Stimulated activated CD4-positive, alpha-beta T cell treated with anti-CD3 and anti-CD28 coated beads, Interleukin-1b, Interleukin-23, amount 100 ng/mL, for 48 hours (primary cell): ENCODE data around the gene CTIF.

Experiments used
- DNase-seq: peaks from one replicate; pipeline ENCODE4 v3.0.0-alpha.2; 2020

The CTIF gene

GRCh38 chr18:48605408-48605845, 66.6 kb downstream of the CTIF start:
- DNase-seq, result no peak

- DNase-seq, result no peak
Measured at GRCh38 chr18:48607056-48607984, 68.5 kb downstream of the CTIF start.

DNA sequence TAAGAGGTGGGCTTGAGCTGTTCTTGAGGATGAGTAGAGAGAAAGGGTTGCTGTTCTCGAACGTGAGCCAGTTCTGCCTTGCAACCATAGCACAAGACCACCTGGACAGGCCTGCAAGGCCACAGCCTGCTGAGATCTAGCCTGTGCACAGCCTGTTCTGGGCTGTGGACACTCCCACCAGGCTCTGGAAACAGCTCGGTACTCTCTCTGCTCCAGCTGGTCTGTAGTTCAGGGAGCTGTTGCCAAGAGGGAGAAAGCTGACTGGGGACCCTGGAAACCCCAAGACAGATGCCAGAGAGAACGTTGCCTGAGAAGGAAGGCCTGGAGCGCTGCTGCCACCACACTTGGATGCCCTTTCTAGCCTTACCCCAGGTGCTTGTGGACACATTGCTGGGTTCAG, 69.8 kb downstream of the CTIF start:
- DNase-seq, result no peak

DNA sequence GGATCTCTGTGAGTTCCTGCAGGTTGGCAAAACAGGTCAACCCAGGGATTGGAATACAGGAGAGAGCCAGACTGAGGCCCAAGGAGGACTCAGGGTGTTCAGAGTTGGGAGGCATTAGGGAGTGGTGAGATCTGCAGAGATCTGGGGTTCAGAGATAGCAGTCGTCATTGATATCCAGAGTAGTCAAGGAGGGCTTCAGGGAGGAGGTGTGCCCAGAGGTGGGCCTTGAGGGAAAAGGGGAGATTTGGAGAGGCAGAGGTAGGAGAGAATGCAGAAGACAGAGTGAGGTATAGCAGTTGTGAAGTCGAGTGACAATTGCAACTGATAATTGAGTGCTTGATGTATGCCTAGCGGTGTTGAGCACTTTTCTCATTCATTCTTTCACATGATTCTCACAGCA, 70.3 kb downstream of the CTIF start:
- no peak for DNase-seq

GRCh38 chr18:48609820-48610815, 71.3 kb downstream of the CTIF start:
- DNase-seq, result no peak

DNA sequence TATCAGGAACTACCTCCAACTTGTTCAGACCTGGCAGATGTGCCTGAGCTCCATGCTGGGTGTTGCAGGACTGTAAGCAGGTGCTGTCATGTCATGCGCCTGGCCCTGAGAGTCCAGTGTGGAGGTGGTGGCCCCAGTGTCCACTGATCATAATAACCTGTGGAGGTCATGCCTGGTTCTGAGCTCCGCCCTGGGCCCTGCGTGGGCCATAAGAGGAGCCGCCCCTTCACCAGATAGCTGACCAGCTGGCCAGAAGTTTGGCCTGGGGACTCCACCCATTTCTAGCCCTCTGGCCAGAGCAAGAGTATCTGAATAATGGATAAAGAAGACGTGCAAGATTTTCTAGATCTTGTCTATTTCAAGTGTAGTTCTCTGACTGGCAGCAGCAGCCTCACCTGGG, 72.4 kb downstream of the CTIF start:
- DNase-seq, result no peak

GRCh38 chr18:48611785-48612480, 73.1 kb downstream of the CTIF start:
- no peak for DNase-seq

GRCh38 chr18:48612511-48612910, 73.7 kb downstream of the CTIF start:
- DNase-seq, result no peak

DNA sequence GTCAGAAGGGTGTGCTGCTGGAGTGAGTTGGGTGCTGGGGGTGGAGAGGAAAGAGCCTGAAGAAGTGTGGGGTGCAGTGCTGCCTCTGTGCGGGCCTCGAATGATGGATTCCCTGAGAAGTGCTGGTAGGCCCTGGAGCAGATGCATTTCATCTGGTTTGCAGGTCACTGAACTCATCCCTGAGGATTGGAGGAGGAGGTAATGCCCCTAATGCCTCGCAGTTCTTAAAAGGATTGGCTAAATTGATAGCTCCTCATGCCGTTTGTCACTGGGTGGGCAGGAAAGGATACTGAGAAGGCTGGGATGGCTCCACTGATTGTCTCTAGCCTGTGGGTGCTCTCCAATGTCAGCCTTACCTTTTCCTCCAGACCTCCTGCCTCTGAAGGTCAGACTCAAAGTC, 74.1 kb downstream of the CTIF start:
- no peak for DNase-seq

GRCh38 chr18:48613589-48614404, 75.0 kb downstream of the CTIF start:
- no peak for DNase-seq

- no peak for DNase-seq
Measured at GRCh38 chr18:48615566-48616401, 77.0 kb downstream of the CTIF start.

DNA sequence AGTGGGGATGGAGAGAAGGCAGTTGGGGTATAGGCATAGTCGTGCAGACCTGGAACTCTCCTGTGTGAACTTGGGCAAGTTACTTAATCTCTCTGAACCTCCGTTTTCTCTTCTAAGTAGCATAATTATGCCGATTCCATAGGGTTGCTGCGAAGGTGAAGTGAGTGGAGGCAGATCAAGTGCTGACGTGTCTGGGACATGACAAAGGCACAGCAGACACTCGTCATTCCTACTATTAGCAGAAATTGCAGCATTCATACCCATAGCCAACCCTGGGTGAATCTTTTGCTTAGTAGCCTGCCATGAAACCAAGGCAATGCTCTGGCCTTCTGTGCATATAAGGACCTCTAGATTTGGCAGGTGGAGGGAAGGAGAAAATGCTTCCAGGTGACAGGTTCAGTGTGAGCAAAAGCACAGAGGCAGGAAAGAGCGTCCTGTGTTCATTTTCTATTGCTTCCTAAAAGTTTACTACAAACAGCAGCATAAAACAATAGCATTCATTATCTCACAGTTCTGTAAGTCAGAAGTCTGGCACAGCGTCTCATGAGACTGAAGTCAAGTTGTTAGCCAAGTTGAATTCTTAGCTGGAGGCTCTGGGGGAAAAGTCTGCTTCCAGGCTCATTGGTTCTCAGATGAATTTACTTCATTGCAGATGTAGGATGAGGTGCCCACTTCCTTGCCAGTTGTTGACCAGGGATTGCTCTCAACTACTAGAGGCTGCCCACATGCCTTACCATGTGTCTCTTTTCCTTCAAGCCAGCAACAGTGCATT, 77.8 kb downstream of the CTIF start:
- DNase-seq, result no peak

DNA sequence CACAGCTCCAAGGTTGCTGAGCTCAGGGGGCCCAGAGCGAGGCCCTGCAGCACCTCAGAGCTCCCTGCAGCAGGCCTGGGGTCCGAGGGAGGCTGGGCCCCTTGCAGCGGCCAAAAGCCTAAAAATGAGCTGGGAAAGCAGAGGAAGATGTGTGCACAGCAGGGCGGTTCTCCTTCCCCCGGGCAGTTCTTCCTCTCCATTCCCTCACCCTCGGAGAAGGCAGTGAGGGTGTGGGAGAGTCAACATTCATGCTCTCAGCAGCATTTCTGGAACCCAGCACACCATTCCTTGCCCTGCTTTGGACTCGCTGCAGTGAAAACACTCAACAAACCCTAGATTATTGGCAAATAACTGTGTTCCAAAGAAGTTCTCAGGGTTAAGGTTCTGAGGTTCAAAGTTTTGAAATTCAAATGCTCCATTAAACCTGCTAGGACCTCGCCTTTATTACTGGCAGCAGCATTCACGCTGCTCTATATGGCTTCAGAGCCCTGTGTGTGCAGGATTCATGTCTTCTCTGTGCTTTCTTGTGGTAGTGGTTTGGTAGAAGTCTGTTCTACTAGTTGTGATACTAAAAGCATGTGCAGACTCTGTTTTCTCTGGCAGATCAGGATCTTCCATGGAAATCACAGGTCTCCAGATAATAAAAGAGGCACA, 79.1 kb downstream of the CTIF start:
- no peak for DNase-seq

DNA sequence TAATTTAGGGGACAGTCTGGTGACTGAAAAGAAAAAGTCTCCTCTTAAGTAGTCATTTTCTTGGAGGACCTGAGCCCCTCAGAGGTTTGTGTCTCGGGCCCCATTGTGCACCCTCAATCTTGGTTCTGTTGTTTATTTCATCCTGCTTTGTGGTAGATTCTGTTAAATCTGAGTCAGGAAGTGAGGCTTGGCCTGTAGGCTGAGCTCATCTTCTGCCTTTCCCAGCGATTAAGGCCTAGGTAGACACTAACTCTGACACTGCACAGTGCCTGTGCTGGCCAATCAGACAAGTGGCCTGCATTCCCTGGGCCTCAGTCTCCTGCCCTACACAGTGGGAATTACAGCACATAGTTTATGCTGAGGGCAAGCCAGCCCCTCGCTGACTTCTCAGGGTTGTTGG, 80.2 kb downstream of the CTIF start:
- DNase-seq, result no peak

GRCh38 chr18:48619501-48619900, 80.7 kb downstream of the CTIF start:
- DNase-seq, result no peak

DNA sequence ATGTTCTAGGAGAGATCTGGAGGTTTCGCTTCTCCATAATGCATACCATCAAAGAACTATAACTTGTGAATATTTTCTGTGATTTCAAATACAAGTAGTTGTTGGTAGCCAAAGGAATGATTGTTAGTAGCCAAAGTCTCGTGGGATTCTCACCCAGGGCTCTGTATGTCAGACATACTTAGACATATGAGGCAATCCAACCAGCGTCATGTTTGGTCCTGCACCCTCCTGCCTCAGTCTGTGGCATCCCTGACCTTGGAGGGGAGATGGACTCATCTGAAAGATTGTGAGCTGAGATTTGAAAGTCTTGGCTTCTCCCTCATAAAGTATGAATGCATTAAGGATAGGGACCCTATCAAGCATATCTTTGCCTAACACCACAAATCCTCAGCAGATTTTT, 81.2 kb downstream of the CTIF start:
- no peak for DNase-seq

- DNase-seq, result no peak
Measured at GRCh38 chr18:48621240-48621639, 82.4 kb downstream of the CTIF start.

DNA sequence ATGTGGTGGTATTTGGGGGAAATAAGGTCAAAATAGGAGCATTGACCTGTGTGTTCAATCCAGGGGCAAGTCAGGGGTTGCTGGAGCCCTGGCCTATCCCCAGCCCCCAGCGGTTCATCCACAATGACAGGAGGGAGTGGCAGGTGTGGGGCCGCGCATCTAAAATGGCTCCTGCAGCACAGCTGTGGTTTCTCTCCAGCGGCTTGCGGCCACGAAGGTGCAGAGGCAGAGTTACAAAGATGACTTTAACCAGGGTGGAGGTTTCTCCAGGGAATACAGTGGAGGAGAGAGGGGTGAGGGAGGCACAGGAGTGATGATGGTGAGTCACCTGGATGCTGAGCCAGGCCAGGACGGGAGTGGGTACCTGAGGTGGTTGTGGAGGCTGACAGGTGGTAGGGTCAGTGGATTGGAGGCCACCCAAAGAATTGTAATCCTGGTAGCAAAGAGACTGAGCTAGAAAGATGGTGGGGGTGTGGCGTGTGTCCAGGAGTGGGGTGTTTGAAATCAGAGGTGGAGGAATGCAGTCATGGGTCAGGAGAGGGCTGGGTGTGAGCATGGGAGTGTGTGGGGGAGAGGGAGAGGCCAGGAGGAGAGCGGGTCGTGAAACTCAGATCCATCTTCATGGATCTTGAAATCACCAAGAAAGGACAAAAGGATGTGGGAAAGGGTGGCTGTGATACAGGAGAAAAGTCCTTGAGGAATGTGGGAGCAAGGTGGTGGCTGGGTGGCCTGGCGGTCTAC, 83.2 kb downstream of the CTIF start:
- no peak for DNase-seq

DNA sequence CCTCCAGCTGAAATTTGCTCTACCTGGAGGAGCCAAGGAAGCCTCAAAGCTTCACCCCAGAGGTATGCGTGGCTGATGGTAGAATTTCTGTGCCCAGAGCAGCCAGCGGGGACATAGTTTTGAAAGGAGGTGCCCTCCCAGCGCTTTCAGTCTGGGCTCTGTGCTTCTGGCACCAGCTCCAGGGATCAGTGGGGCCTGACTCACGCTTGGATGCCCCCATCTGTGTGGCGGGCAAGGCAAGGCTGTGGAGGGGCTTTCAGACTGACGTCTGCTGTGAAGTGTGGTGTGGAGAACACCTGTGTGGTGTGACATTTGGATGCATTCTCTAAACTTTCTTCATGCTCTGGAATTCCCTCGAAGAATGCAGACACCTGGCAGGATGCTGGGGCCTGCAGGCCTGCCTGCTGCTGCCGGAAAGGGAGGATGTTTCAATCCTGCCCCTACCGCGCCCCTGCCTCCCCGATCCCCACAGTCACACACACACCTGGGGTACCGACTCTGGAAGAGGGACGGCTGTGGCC, 84.1 kb downstream of the CTIF start:
- DNase-seq, result no peak
